HG02884 (cell line): Measurements from ENCODE around the gene GAREM2.

Experiments used
- ATAC-seq: cut with Tn5 transposase; IDR thresholded peaks from one replicate; pipeline ENCODE4 v1.9.1; 2021; ENCODE audit warnings: mild to moderate bottlenecking, moderate library complexity; ENCODE audit not compliant: unreplicated experiment

Gene GAREM2

DNA sequence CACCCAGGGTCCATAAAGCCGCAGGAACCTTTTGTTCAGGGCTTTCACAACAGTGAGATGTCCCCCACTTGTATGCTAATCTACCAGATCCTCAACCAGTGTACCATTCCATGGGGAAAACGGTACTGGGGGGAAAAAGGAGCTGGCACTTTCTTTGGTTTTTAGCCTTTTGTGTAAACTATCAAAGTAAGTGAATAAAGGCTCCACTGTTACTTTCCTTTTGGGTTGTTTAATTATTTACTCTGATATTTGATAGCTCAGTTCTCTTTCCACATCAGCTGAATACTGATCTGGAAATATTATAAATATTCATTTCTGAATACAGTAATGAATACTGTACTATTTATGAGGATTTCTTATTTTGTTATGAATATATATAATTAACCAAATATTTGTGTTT, 51.2 kb downstream of the GAREM2 start:
- ATAC-seq, result no peak

DNA sequence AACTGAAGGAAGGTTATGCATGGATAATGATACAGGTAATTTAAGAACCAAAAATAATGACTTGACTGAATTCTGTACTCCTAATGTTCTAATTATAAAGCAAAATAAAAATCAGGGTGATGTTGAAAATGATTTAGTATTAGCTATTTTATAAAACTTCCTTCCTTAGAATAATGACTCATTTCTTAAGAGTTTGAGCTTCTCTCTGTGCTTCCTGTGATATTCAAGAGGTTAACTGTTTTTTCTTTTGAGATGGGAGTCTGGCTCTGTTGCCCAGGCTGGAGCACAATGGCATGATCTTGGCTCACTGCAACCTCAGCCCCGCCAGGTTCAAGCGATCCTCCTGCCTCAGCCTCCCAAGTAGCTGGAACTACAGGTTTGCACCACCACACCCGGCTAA, 56.7 kb downstream of the GAREM2 start:
- no peak for ATAC-seq

DNA sequence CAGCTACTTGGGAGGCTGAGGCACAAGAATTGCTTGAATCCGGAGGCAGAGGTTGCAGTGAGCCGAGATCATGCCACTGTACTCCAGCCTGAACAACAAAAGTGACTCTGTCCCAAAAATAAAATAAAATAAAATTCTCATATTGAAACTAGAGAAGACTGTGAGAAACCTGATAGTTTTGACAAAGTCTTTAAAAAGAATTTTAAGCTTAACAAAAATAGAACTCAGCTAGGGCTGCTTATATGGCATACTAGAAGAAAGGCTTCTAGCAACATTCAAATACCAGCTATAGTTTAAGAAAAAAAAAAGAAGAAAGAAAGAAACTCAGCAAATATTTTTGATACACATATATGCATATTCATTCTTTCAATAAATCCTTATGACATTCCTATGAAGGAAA, 57.9 kb downstream of the GAREM2 start:
- ATAC-seq, result no peak

DNA sequence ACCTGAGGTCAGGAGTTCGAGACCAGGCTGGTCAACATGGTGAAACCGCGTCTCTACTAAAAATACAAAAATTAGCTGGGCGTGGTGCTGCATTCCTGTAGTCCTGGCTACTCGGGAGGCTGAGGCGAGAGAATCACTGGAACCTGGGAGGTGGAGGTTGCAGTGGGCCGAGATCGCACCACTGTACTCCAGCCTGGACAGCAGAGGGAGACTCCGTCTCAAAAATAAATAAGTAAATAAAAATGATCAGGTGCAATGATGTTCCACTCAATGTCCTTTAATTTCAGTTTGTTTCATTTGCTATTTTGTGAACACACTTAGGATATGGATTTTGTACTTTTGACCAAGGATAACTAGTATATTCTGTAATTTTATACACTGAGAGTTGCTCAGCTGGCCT, 62.2 kb downstream of the GAREM2 start:
- no peak for ATAC-seq

DNA sequence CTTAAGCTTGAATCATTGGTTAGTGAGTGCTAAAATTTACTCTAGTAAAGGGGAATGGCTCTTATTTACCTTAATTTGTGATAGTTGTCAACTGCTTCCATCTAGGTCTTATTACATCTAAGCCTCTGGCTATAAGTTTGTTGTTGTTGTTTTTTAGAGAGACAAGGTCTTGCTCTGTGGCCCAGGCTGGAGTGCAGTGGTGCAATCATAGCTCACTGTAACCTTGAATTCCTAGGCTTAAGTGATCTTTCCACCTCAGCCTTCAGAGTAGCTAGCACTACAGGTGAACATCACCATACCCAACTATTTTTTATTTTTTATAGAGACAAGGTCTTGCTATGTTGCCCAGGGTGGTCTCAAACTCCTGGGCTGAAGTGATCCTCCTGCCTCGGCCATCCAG, 65.0 kb downstream of the GAREM2 start:
- no peak for ATAC-seq

DNA sequence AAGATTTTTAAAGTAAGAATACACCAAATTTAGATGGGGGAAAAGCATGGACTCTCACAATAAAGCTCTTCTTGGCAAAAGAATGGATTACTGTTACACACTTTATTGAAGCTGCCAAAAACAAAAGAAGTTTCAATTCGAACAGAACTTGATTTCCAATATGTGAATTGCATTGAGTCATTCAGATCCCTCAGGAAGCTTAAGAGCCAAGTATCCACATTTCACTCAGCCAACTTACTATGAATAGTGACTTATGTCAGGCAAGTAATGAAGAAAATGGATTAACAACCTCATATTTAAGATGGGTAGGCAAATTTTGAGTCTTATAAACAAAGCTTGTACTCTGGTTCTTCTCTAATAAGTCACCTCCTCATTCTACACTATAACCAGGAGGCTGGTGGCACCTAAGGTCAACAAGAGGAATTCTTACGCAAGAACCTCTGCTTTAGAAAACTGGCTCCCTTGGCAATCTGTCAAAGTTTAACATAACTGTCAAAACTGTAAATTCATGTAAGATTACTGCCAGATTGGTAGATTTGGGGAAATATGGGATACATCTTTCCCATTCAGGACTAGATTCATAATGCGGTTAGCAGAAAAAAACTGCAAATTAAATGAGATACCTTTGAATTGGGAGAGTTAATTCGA, 65.5 kb downstream of the GAREM2 start:
- no peak for ATAC-seq
